Parathyroid adenoma (tissue), 2 donors: Measurements from ENCODE around the gene PDE9A.

Experiments used
- H2AFZ ChIP-seq: fragments of 300-600 bp; sonication (generic); one replicate; pipeline ENCODE4 v1.7.0; 2017; ENCODE audit warnings: antibody characterized with exemption, mild to moderate bottlenecking
- H3K27ac ChIP-seq: fragments of 300-600 bp; sonication (generic); one replicate; pipeline ENCODE4 v1.7.0; 2017
- H3K27me3 ChIP-seq: fragments of 300-600 bp; sonication (generic); one replicate; pipeline ENCODE4 v1.7.0; 2017; ENCODE audit warnings: low read length; ENCODE audit not compliant: control insufficient read depth, insufficient read depth
- H3K36me3 ChIP-seq: fragments of 300-600 bp; sonication (generic); one replicate; pipeline ENCODE4 v1.7.0; 2017; ENCODE audit warnings: low read length; ENCODE audit not compliant: control insufficient read depth, insufficient read depth
- H3K4me1 ChIP-seq: fragments of 300-600 bp; sonication (generic); one replicate; pipeline ENCODE4 v1.7.0; 2017; ENCODE audit warnings: control low read depth
- H3K4me2 ChIP-seq: fragments of 300-600 bp; sonication (generic); one replicate; pipeline ENCODE4 v1.7.0; 2017; ENCODE audit warnings: low read length
- H3K4me3 ChIP-seq: fragments of 300-600 bp; sonication (generic); one replicate; pipeline ENCODE4 v1.7.0; 2017; ENCODE audit warnings: low read depth, low read length
- H3K79me2 ChIP-seq: fragments of 300-600 bp; sonication (generic); one replicate; pipeline ENCODE4 v1.7.0; 2017; ENCODE audit warnings: control low read depth
- H3K9ac ChIP-seq: fragments of 300-600 bp; sonication (generic); one replicate; pipeline ENCODE4 v1.7.0; 2017; ENCODE audit warnings: mild to moderate bottlenecking
- H3K9me3 ChIP-seq: fragments of 300-600 bp; sonication (generic); one replicate; pipeline ENCODE4 v1.7.0; 2017; ENCODE audit warnings: low read length; ENCODE audit not compliant: control insufficient read depth
- CTCF ChIP-seq: fragments of 300-600 bp; sonication (generic); IDR thresholded peaks from one replicate; pipeline ENCODE4 v1.7.0; 2017; ENCODE audit warnings: antibody characterized with exemption, mild to moderate bottlenecking
- donor health status: primary hyperparathyroidism.

The PDE9A gene

GRCh38 chr21:42782723-42783242 lies 129.4 kb downstream of the PDE9A start:
- no peaks in the 10 kb centered on the region for H3K27me3 ChIP-seq

GRCh38 chr21:42784276-42784675 lies 130.9 kb downstream of the PDE9A start:
- Histone ChIP-seq H3K4me1 (peaks cover 6% of the 10 kb centered on the region), H3K4me3 (peak overlapping the region; percentile 11), H2AFZ (no peak overlapping the region), H3K4me2 (no peak overlapping the region), H3K27me3 (no peaks in the 10 kb centered on the region), H3K36me3 (no peaks in the 10 kb centered on the region), H3K9me3 (no peaks in the 10 kb centered on the region), H3K27ac (peak overlapping the region; percentile 72), H3K79me2 (no peaks in the 10 kb centered on the region), H3K9ac (no peak overlapping the region)
- TF ChIP-seq CTCF = no peak

More at GRCh38 chr21:42782723-42783242, 129.4 kb downstream of the PDE9A start:
- Histone ChIP-seq H3K36me3 (no peaks in the 10 kb centered on the region), H3K79me2 (no peaks in the 10 kb centered on the region), H3K9me3 (no peaks in the 10 kb centered on the region), H3K4me3 (no peak overlapping the region), H3K4me1 (peaks cover 6% of the 10 kb centered on the region), H3K27ac (no peak overlapping the region), H3K9ac (no peak overlapping the region), H3K4me2 (no peak overlapping the region), H2AFZ (no peak overlapping the region)
- TF ChIP-seq CTCF = no peak

GRCh38 chr21:42784896-42785451 lies 131.6 kb downstream of the PDE9A start:
- Histone ChIP-seq H3K9me3 (no peaks in the 10 kb centered on the region), H3K4me1 (peaks cover 6% of the 10 kb centered on the region), H2AFZ (no peak overlapping the region), H3K27me3 (no peaks in the 10 kb centered on the region), H3K27ac (no peak overlapping the region), H3K4me3 (no peak overlapping the region), H3K9ac (no peak overlapping the region), H3K79me2 (no peaks in the 10 kb centered on the region), H3K4me2 (no peak overlapping the region), H3K36me3 (no peaks in the 10 kb centered on the region)
- TF ChIP-seq CTCF = no peak

- Histone ChIP-seq H3K79me2 (no peaks in the 10 kb centered on the region), H3K9me3 (no peaks in the 10 kb centered on the region), H3K4me2 (no peak overlapping the region), H3K36me3 (no peaks in the 10 kb centered on the region), H2AFZ (no peak overlapping the region), H3K27me3 (no peaks in the 10 kb centered on the region), H3K9ac (no peak overlapping the region), H3K4me3 (no peak overlapping the region), H3K27ac (no peak overlapping the region), H3K4me1 (peaks cover 3% of the 10 kb centered on the region)
- TF ChIP-seq CTCF = no peak
These were observed 132.4 kb downstream of the PDE9A start for GRCh38 chr21:42785666-42786427.
